ENCODE results near the gene PCDHA3. TPM values are rescaled to one million over a fixed set of nuclear protein-coding genes. Genes with fewer than 3 reads are reported as not detected.

Gene PCDHA3
- total and polyA plus RNA-seq, 2 of the 8 experiments (the other 6 are each of a cell fraction or from before 2014, with no cell fraction given), result 0.48 to 0.67 TPM

- H4K91ac ChIP-seq (replicated peaks; ENCODE audit: insufficient read length, low read length), result no peak overlapping the region
- H3K14ac ChIP-seq (ENCODE audit: insufficient read length), result no peak overlapping the region
- WGBS, 2 experiments (ENCODE audit: extremely low coverage in 1 of 2, insufficient coverage in 1 of 2, insufficient read length in 1 of 2, insufficient replicate concordance in 2 of 2, low coverage in 1 of 2, low lambda C conversion rate in 2 of 2, missing lambda C conversion rate in 1 of 2), result 93% methylated on average over 36 of the region's 53 CpGs; no CpG with 5 or more reads in 1 of the 2 experiments
- H3K18ac ChIP-seq (ENCODE audit: extremely low read depth, low read length), result no peak overlapping the region
- H2BK120ac ChIP-seq (replicated peaks; ENCODE audit: low read depth, low read length), result no peak overlapping the region
- POLR2A ChIA-PET (ENCODE audit: partially characterized antibody), result no interaction called here
- no peak overlapping the region for H4K5ac ChIP-seq (ENCODE audit: insufficient read length, low read depth, low read length)
- no peak overlapping the region for H3K56ac ChIP-seq (replicated peaks; ENCODE audit: insufficient read length, low read depth, low read length)
- no peak overlapping the region for H2BK15ac ChIP-seq (ENCODE audit: low read length)
- no peaks in the 10 kb centered on the region for H3K23me2 ChIP-seq (ENCODE audit: low read depth, low read length)
- CTCF ChIA-PET (ENCODE audit: partially characterized antibody), result interaction anchor here (1.0 to 1.6 kb wide), 3 partner anchors 8 to 14 kb away, joined by 3 to 4 read pairs (median 3); no protein-coding TSS in a partner anchor
- H3K9ac ChIP-seq (replicated peaks in 1 of 4; ENCODE audit: extremely low read depth in 1 of 4, low read depth in 3 of 4, low read length in 3 of 4), result no peak overlapping the region
- no peak overlapping the region for H2AK5ac ChIP-seq (ENCODE audit: low read depth, low read length)
- peaks cover 0 to 21% of the 10 kb centered on the region in 2 experiments; a peak in 2 of 4 replicates for H3K9me3 ChIP-seq (ENCODE audit: insufficient read depth in 2 of 2, low read depth in 1 of 2, low read length in 1 of 2)
- no peak overlapping the region for H3K27ac ChIP-seq (ENCODE audit: low read depth, low read length)
- peaks cover 0 to 16% (median 0%) of the 10 kb centered on the region in 4 experiments; a peak in 3 of 8 replicates for H3K36me3 ChIP-seq (ENCODE audit: control insufficient read depth in 2 of 4, insufficient read depth in 4 of 4, low read length in 3 of 4)
- no peak overlapping the region for H3K4me3 ChIP-seq (ENCODE audit: extremely low read depth in 1 of 4, insufficient read depth in 2 of 4, low read depth in 3 of 4, low read length in 4 of 4)
- H2BK12ac ChIP-seq (ENCODE audit: low read depth, low read length), result no peak overlapping the region
- H3K27me3 ChIP-seq (replicated peaks in 1 of 4; ENCODE audit: control insufficient read depth in 3 of 4, extremely low read depth in 1 of 4, insufficient read depth in 3 of 4, low read length in 3 of 4), result no peaks in the 10 kb centered on the region
- no peak overlapping the region for H4K8ac ChIP-seq (ENCODE audit: extremely low read depth, insufficient read depth, low read length)
- FAIRE-seq (no peak), DNase-seq (ENCODE audit: low read depth in 1 of 2, low spot score in 2 of 2) (no peak)
- H3K4me1 ChIP-seq (replicated peaks in 1 of 4; ENCODE audit: control insufficient read depth in 3 of 4, insufficient read depth in 4 of 4, low read length in 3 of 4), result no peaks in the 10 kb centered on the region
- no peak overlapping the region for H2AFZ ChIP-seq (ENCODE audit: low read length)
- H3K23ac ChIP-seq (ENCODE audit: insufficient read length), result no peak overlapping the region
- no peak overlapping the region for H3K4ac ChIP-seq (replicated peaks; ENCODE audit: insufficient read length, low read depth, low read length)
- H2BK5ac ChIP-seq (ENCODE audit: low read depth, low read length), result no peak overlapping the region
- no peaks in the 10 kb centered on the region for H3K79me2 ChIP-seq (ENCODE audit: control insufficient read depth in 1 of 2, insufficient read depth in 2 of 2, low read length in 2 of 2)
- no peak overlapping the region for H3K4me2 ChIP-seq (ENCODE audit: insufficient read depth in 1 of 2, low read depth in 2 of 2, low read length in 2 of 2)
- no peak overlapping the region for H2BK20ac ChIP-seq (ENCODE audit: low read length)
- H4K20me1 ChIP-seq (replicated peaks in 1 of 2; ENCODE audit: control insufficient read depth in 1 of 2, insufficient read depth in 2 of 2, low read length in 2 of 2), result no peaks in the 10 kb centered on the region
- H3K79me1 ChIP-seq (ENCODE audit: low read depth, low read length), result no peaks in the 10 kb centered on the region
- TF ChIP-seq TAF1 (IDR thresholded peaks at IDR 0.05; ENCODE audit: low read depth, low read length), result no peak
- no peak for TF ChIP-seq EGR1 (IDR thresholded peaks at IDR 0.05; ENCODE audit: borderline replicate concordance, low read depth, low read length)
- TF ChIP-seq SIRT6 (IDR thresholded peaks at IDR 0.05; ENCODE audit: low read length), result no peak
- no peak for TF ChIP-seq MAX (IDR thresholded peaks at IDR 0.05)
- TF ChIP-seq SRF (IDR thresholded peaks at IDR 0.05; ENCODE audit: low read depth, low read length), result no peak
- no peak for TF ChIP-seq CHD2 (IDR thresholded peaks at IDR 0.05; ENCODE audit: low read length)
- no peak for TF ChIP-seq SP2 (IDR thresholded peaks at IDR 0.05; ENCODE audit: low read length)
- TF ChIP-seq CBX8 (IDR thresholded peaks at IDR 0.05; ENCODE audit: borderline replicate concordance, low read depth, low read length), result no peak
- no peak for TF ChIP-seq ATF2 (IDR thresholded peaks at IDR 0.05; ENCODE audit: low read length)
- TF ChIP-seq SIN3A (conservative IDR thresholded peaks at IDR 0.05 in 1 of 2, IDR thresholded peaks at IDR 0.05 in 1 of 2; ENCODE audit: low read depth in 1 of 2, low read length in 2 of 2), result no peak
- no peak for TF ChIP-seq TCF12 (IDR thresholded peaks at IDR 0.05; ENCODE audit: low read depth, low read length)
Measured at GRCh38 chr5:140802781-140803271, 2.0 kb downstream of the PCDHA3 start.
